Karpas-422 (cell line): Measurements from ENCODE around the gene LPCAT2. TPM values are rescaled to one million over a fixed set of nuclear protein-coding genes. Genes with fewer than 3 reads are reported as not detected.

Source experiments
- DNase-seq: peaks from one replicate; pipeline ENCODE4 v3.0.0-alpha.2; 2015
- H2AFZ ChIP-seq: fragments of 200-600 bp; sonication (generic); 2 replicates; pipeline ENCODE4 v1.6.1; 2014; ENCODE audit warnings: antibody characterized with exemption, low read length, mixed read lengths
- H3K27ac ChIP-seq: fragments of 200-600 bp; sonication (generic); 2 replicates; pipeline ENCODE4 v1.5.1; 2014; ENCODE audit warnings: mild to moderate bottlenecking, low read length, moderate library complexity
- H3K27me3 ChIP-seq: fragments of 200-600 bp; sonication (generic); 2 replicates; pipeline ENCODE4 v1.6.1; 2014; ENCODE audit warnings: low read length, mixed read lengths
- H3K36me3 ChIP-seq: fragments of 200-600 bp; sonication (generic); 2 replicates; pipeline ENCODE4 v1.6.1; 2014; ENCODE audit warnings: low read length, mixed read lengths; ENCODE audit not compliant: insufficient read depth
- H3K4me1 ChIP-seq: fragments of 200-600 bp; sonication (generic); 2 replicates; pipeline ENCODE4 v1.6.1; 2014; ENCODE audit warnings: mild to moderate bottlenecking, low read length, mixed read lengths
- H3K4me2 ChIP-seq: fragments of 200-600 bp; sonication (generic); 2 replicates; pipeline ENCODE4 v1.6.1; 2014; ENCODE audit warnings: low read length, low read depth, mild to moderate bottlenecking; ENCODE audit not compliant: poor library complexity, severe bottlenecking
- H3K4me3 ChIP-seq: fragments of 200-600 bp; sonication (generic); 2 replicates; pipeline ENCODE4 v1.5.1; 2014; ENCODE audit warnings: mild to moderate bottlenecking, antibody characterized with exemption, low read length, mixed read lengths
- H3K79me2 ChIP-seq: fragments of 200-600 bp; sonication (generic); 2 replicates; pipeline ENCODE4 v1.6.1; 2014; ENCODE audit warnings: mild to moderate bottlenecking, low read length, mixed read lengths
- H3K9ac ChIP-seq: fragments of 200-600 bp; sonication (generic); 2 replicates; pipeline ENCODE4 v1.6.0; 2014; ENCODE audit warnings: low read length
- H3K9me2 ChIP-seq: fragments of 200-600 bp; sonication (generic), shearing (Covaris generic); replicated peaks from 2 replicates; pipeline ENCODE4 v1.6.0; 2014; ENCODE audit warnings: mild to moderate bottlenecking, low read length, moderate library complexity; ENCODE audit not compliant: insufficient read depth
- H3K9me3 ChIP-seq: fragments of 300-700, 200-600 bp; sonication (generic); 2 replicates; pipeline ENCODE4 v1.6.1; 2014; ENCODE audit warnings: low read length, mixed read lengths
- H4K20me1 ChIP-seq: fragments of 200-600 bp; sonication (generic); 2 replicates; pipeline ENCODE4 v1.6.1; 2014; ENCODE audit warnings: mild to moderate bottlenecking, antibody characterized with exemption, low read length, low read depth; ENCODE audit not compliant: insufficient read depth
- total RNA-seq: library from RNA; depleted of rRNA; stranded (reverse); fragments of >200 nt; shearing (Covaris generic); gene quantifications from 2 replicates; pipeline ENCODE4 v1.2.3, GENCODE V29; 2014; ENCODE audit warnings: low replicate concordance

LPCAT2 gene
- total RNA-seq, 1 experiment from 2014 or later = not detected

- DNase-seq = no peak
- H3K27me3 ChIP-seq = no peaks in the 10 kb centered on the region
- H4K20me1 ChIP-seq = no peaks in the 10 kb centered on the region
- no peaks in the 10 kb centered on the region for H3K36me3 ChIP-seq
- H3K79me2 ChIP-seq = no peaks in the 10 kb centered on the region
- no peaks in the 10 kb centered on the region for H3K4me1 ChIP-seq
- H3K9me2 ChIP-seq = no peaks in the 10 kb centered on the region
- no peak overlapping the region for H3K27ac ChIP-seq
- no peak overlapping the region for H3K9ac ChIP-seq
- no peak overlapping the region for H2AFZ ChIP-seq
- no peak overlapping the region for H3K4me3 ChIP-seq
- no peaks in the 10 kb centered on the region for H3K9me3 ChIP-seq
- H3K4me2 ChIP-seq = no peak overlapping the region
These were observed 113.4 kb downstream of the LPCAT2 start for GRCh38 chr16:55622272-55622671.

- no peak overlapping the region for H3K27ac ChIP-seq
- no peak overlapping the region for H2AFZ ChIP-seq
- H4K20me1 ChIP-seq = no peaks in the 10 kb centered on the region
- DNase-seq = peak; percentile 45
- no peaks in the 10 kb centered on the region for H3K4me1 ChIP-seq
- no peaks in the 10 kb centered on the region for H3K79me2 ChIP-seq
- H3K36me3 ChIP-seq = no peaks in the 10 kb centered on the region
- no peaks in the 10 kb centered on the region for H3K27me3 ChIP-seq
- H3K4me2 ChIP-seq = no peak overlapping the region
- no peaks in the 10 kb centered on the region for H3K9me2 ChIP-seq
- H3K9me3 ChIP-seq = no peaks in the 10 kb centered on the region
- H3K9ac ChIP-seq = no peak overlapping the region
- no peak overlapping the region for H3K4me3 ChIP-seq
These were observed 114.2 kb downstream of the LPCAT2 start for GRCh38 chr16:55622930-55623561.

DNA sequence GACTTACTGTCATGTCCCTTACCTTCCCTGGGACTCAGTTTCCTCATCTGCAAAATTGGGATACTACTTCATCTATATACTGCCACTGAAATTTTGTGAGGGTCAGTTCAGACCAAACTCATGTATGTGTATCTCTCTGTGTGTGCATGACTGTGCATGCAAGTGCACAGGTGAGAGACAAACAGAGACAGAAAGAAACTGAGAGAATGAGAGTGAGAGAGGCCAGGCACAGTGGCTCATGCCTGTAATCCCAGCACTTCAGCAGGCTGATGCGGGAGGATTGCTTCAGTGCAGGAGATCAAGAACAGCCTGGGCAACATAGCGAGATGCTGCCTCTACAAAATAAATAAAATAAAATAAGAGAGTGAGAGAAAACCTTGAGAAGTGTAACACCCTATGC is 114.8 kb downstream of the LPCAT2 start:
- Histone ChIP-seq H2AFZ (no peak overlapping the region), H3K4me3 (no peak overlapping the region), H3K9me2 (no peaks in the 10 kb centered on the region), H3K36me3 (no peaks in the 10 kb centered on the region), H3K9ac (no peak overlapping the region), H3K4me1 (no peaks in the 10 kb centered on the region), H3K9me3 (no peaks in the 10 kb centered on the region), H3K4me2 (no peak overlapping the region), H3K27me3 (no peaks in the 10 kb centered on the region), H3K27ac (no peak overlapping the region), H4K20me1 (no peaks in the 10 kb centered on the region), H3K79me2 (no peaks in the 10 kb centered on the region)
- no peak for DNase-seq

- H3K9me3 ChIP-seq = no peaks in the 10 kb centered on the region
- no peaks in the 10 kb centered on the region for H4K20me1 ChIP-seq
- no peak overlapping the region for H2AFZ ChIP-seq
- H3K4me2 ChIP-seq = no peak overlapping the region
- no peak for DNase-seq
- no peaks in the 10 kb centered on the region for H3K79me2 ChIP-seq
- no peaks in the 10 kb centered on the region for H3K9me2 ChIP-seq
- no peak overlapping the region for H3K27ac ChIP-seq
- no peak overlapping the region for H3K9ac ChIP-seq
- no peaks in the 10 kb centered on the region for H3K4me1 ChIP-seq
- no peak overlapping the region for H3K4me3 ChIP-seq
- H3K36me3 ChIP-seq = no peaks in the 10 kb centered on the region
- H3K27me3 ChIP-seq = no peaks in the 10 kb centered on the region
These were observed 115.8 kb downstream of the LPCAT2 start for GRCh38 chr16:55624696-55625095.

DNA sequence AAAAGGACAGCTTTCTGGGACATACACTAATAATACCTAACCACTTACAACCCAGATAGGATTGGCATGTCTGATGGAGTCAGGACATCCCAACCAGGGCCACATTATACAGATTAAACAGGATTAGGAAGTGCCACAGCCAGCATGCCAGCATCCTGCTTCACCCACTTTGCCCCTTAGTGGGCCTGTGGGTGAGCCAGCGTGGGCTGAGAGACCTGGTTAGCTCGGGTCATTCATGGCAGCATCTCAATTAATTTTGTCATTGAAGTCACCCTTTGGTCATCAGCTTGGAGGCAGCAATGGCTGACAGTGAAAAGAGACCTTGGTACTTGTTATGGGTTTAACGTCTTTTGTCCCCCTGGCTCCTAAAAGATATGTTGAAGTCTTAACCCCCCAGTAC is 117.0 kb downstream of the LPCAT2 start:
- H3K4me3 ChIP-seq = no peak overlapping the region
- no peaks in the 10 kb centered on the region for H3K79me2 ChIP-seq
- H2AFZ ChIP-seq = no peak overlapping the region
- no peak overlapping the region for H3K9ac ChIP-seq
- no peaks in the 10 kb centered on the region for H4K20me1 ChIP-seq
- DNase-seq = no peak
- no peaks in the 10 kb centered on the region for H3K9me2 ChIP-seq
- H3K36me3 ChIP-seq = no peaks in the 10 kb centered on the region
- H3K27me3 ChIP-seq = no peaks in the 10 kb centered on the region
- no peaks in the 10 kb centered on the region for H3K9me3 ChIP-seq
- no peak overlapping the region for H3K27ac ChIP-seq
- H3K4me2 ChIP-seq = no peak overlapping the region
- no peaks in the 10 kb centered on the region for H3K4me1 ChIP-seq

- Histone ChIP-seq H3K27me3 (no peaks in the 10 kb centered on the region), H3K9me2 (no peaks in the 10 kb centered on the region), H3K9me3 (no peaks in the 10 kb centered on the region), H3K4me1 (no peaks in the 10 kb centered on the region), H3K27ac (no peak overlapping the region), H4K20me1 (no peaks in the 10 kb centered on the region), H3K9ac (no peak overlapping the region), H3K4me3 (no peak overlapping the region), H2AFZ (no peak overlapping the region), H3K79me2 (no peaks in the 10 kb centered on the region), H3K36me3 (no peaks in the 10 kb centered on the region), H3K4me2 (no peak overlapping the region)
- no peak for DNase-seq
These were observed 119.6 kb downstream of the LPCAT2 start for GRCh38 chr16:55628306-55628968.

GRCh38 chr16:55630774-55631173 is 121.9 kb downstream of the LPCAT2 start:
- Histone ChIP-seq H3K4me2 (no peak overlapping the region), H2AFZ (no peak overlapping the region), H3K4me1 (no peaks in the 10 kb centered on the region), H3K27ac (no peak overlapping the region), H3K4me3 (no peak overlapping the region), H4K20me1 (no peaks in the 10 kb centered on the region), H3K79me2 (no peaks in the 10 kb centered on the region), H3K9ac (no peak overlapping the region), H3K36me3 (no peaks in the 10 kb centered on the region), H3K9me3 (no peaks in the 10 kb centered on the region), H3K27me3 (no peaks in the 10 kb centered on the region), H3K9me2 (no peaks in the 10 kb centered on the region)
- no peak for DNase-seq

GRCh38 chr16:55632259-55632658 is 123.4 kb downstream of the LPCAT2 start:
- Histone ChIP-seq H3K27me3 (no peaks in the 10 kb centered on the region), H3K4me3 (no peak overlapping the region), H3K9me2 (no peaks in the 10 kb centered on the region), H3K9ac (no peak overlapping the region), H3K36me3 (no peaks in the 10 kb centered on the region), H2AFZ (no peak overlapping the region), H3K27ac (no peak overlapping the region), H3K4me1 (no peaks in the 10 kb centered on the region), H3K79me2 (no peaks in the 10 kb centered on the region), H4K20me1 (no peaks in the 10 kb centered on the region), H3K4me2 (no peak overlapping the region), H3K9me3 (no peaks in the 10 kb centered on the region)
- DNase-seq = no peak
